ENCODE results near the gene ARMC2.

- TF ChIP-seq CTCF (conservative IDR thresholded peaks at IDR 0.05 in 1 of 2, IDR thresholded peaks at IDR 0.05 in 1 of 2; ENCODE audit: extremely low read depth in 1 of 2, insufficient read depth in 1 of 2, low read depth in 1 of 2, low read length in 2 of 2) (no peak), EZH2 (IDR thresholded peaks at IDR 0.05; ENCODE audit: borderline replicate concordance, low read length) (no peak)
Observed at GRCh38 chr6:108868647-108869046, 20.4 kb downstream of the ARMC2 start.
